Measurements from ENCODE around the gene MKNK1. TPM values are rescaled to one million over a fixed set of nuclear protein-coding genes. Genes with fewer than 3 reads are reported as not detected.

Gene MKNK1
- total RNA-seq, 4 donors from 2014 or later: 46.1 to 81.2 (median 67.6) TPM

- TF ChIP-seq, protein P1, sequence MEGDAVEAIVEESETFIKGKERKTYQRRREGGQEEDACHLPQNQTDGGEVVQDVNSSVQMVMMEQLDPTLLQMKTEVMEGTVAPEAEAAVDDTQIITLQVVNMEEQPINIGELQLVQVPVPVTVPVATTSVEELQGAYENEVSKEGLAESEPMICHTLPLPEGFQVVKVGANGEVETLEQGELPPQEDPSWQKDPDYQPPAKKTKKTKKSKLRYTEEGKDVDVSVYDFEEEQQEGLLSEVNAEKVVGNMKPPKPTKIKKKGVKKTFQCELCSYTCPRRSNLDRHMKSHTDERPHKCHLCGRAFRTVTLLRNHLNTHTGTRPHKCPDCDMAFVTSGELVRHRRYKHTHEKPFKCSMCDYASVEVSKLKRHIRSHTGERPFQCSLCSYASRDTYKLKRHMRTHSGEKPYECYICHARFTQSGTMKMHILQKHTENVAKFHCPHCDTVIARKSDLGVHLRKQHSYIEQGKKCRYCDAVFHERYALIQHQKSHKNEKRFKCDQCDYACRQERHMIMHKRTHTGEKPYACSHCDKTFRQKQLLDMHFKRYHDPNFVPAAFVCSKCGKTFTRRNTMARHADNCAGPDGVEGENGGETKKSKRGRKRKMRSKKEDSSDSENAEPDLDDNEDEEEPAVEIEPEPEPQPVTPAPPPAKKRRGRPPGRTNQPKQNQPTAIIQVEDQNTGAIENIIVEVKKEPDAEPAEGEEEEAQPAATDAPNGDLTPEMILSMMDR (IDR thresholded peaks at IDR 0.05): no peak
- ATAC-seq (ENCODE audit: low FRiP score) (no peak), DNase-seq (ENCODE audit: low spot score) (no peak)
Measured at GRCh38 chr1:46549697-46550681, 54.1 kb downstream of the MKNK1 start.

- TF ChIP-seq, protein P1 (IDR thresholded peaks at IDR 0.05): no peak
Measured at GRCh38 chr1:46547481-46548383, 56.3 kb downstream of the MKNK1 start.

GRCh38 chr1:46546210-46546609 lies 57.9 kb downstream of the MKNK1 start:
- no peak for DNase-seq (ENCODE audit: low spot score)

More at GRCh38 chr1:46547481-46548383, 56.3 kb downstream of the MKNK1 start:
- ATAC-seq (ENCODE audit: low FRiP score) (no peak), DNase-seq (ENCODE audit: low spot score) (no peak)

GRCh38 chr1:46545784-46546183 lies 58.3 kb downstream of the MKNK1 start:
- no peak for ATAC-seq (ENCODE audit: low FRiP score)
- TF ChIP-seq, protein P1 (IDR thresholded peaks at IDR 0.05): no peak

More at GRCh38 chr1:46546210-46546609, 57.9 kb downstream of the MKNK1 start:
- ATAC-seq (ENCODE audit: low FRiP score): no peak
- TF ChIP-seq, protein P1 (IDR thresholded peaks at IDR 0.05): no peak

GRCh38 chr1:46544561-46545240 lies 59.4 kb downstream of the MKNK1 start:
- ATAC-seq (ENCODE audit: low FRiP score) (no peak), DNase-seq (ENCODE audit: low spot score) (no peak)
- TF ChIP-seq, protein P1 (IDR thresholded peaks at IDR 0.05): no peak

More at GRCh38 chr1:46545784-46546183, 58.3 kb downstream of the MKNK1 start:
- DNase-seq (ENCODE audit: low spot score): no peak

- ATAC-seq (ENCODE audit: low FRiP score) (no peak), DNase-seq (ENCODE audit: low spot score) (no peak)
- TF ChIP-seq, protein P1 (IDR thresholded peaks at IDR 0.05): no peak
Measured at GRCh38 chr1:46543761-46544560, 60.1 kb downstream of the MKNK1 start.
